HG03520 (cell line): ENCODE measurements around the gene PTPRM.

Experiments
- ATAC-seq: cut with Tn5 transposase; IDR thresholded peaks from one replicate; pipeline ENCODE4 v1.9.1; 2021; ENCODE audit warnings: mild to moderate bottlenecking, moderate library complexity; ENCODE audit not compliant: unreplicated experiment

Gene PTPRM

GRCh38 chr18:7566567-7567473, at the start of gene PTPRM:
Gene PTPRM (plus strand): TSS chr18:7567316. CDS start chr18:7567819, 503 bp downstream.
- ATAC-seq, result peak; percentile 80

- no peak for ATAC-seq
Measured at GRCh38 chr18:7517852-7518251, 49.3 kb upstream of the PTPRM start.

GRCh38 chr18:7520200-7520785, 46.8 kb upstream of the PTPRM start:
- ATAC-seq, result no peak

GRCh38 chr18:7521226-7521856, 45.8 kb upstream of the PTPRM start:
- no peak for ATAC-seq

GRCh38 chr18:7523772-7524171, 43.3 kb upstream of the PTPRM start:
- ATAC-seq, result no peak

- no peak for ATAC-seq
Measured at GRCh38 chr18:7524786-7525185, 42.3 kb upstream of the PTPRM start.

GRCh38 chr18:7532942-7533341, 34.2 kb upstream of the PTPRM start:
- ATAC-seq, result no peak

GRCh38 chr18:7535436-7536205, 31.5 kb upstream of the PTPRM start:
- ATAC-seq, result no peak

GRCh38 chr18:7537145-7537544, 30.0 kb upstream of the PTPRM start:
- no peak for ATAC-seq

GRCh38 chr18:7541835-7542234, 25.3 kb upstream of the PTPRM start:
- no peak for ATAC-seq

GRCh38 chr18:7544686-7545085, 22.4 kb upstream of the PTPRM start:
- no peak for ATAC-seq

GRCh38 chr18:7545734-7546133, 21.4 kb upstream of the PTPRM start:
- ATAC-seq, result no peak

GRCh38 chr18:7548221-7548620, 18.9 kb upstream of the PTPRM start:
- ATAC-seq, result no peak

- no peak for ATAC-seq
Measured at GRCh38 chr18:7548721-7549120, 18.4 kb upstream of the PTPRM start.

- ATAC-seq, result no peak
Measured at GRCh38 chr18:7557973-7558372, 9.1 kb upstream of the PTPRM start.

- ATAC-seq, result no peak
Measured at GRCh38 chr18:7558769-7559168, 8.3 kb upstream of the PTPRM start.

GRCh38 chr18:7559709-7560319, 7.3 kb upstream of the PTPRM start:
- ATAC-seq, result no peak

- ATAC-seq, result no peak
Measured at GRCh38 chr18:7561909-7562460, 5.1 kb upstream of the PTPRM start.

- ATAC-seq, result no peak
Measured at GRCh38 chr18:7562491-7562890, 4.6 kb upstream of the PTPRM start.

- no peak for ATAC-seq
Measured at GRCh38 chr18:7565677-7566076, 1.4 kb upstream of the PTPRM start.

GRCh38 chr18:7566244-7566566, 911 bp upstream of the PTPRM start:
- ATAC-seq, result no peak
